HG03095 (cell line): ENCODE data around the gene ACTN1.

Source experiments
- ATAC-seq: cut with Tn5 transposase; IDR thresholded peaks from one replicate; pipeline ENCODE4 v1.9.1; 2021; ENCODE audit warnings: moderate library complexity; ENCODE audit not compliant: unreplicated experiment

ACTN1 gene

GRCh38 chr14:68891851-68892660, 87.0 kb downstream of the ACTN1 start:
- ATAC-seq = no peak

- no peak for ATAC-seq
Measured at GRCh38 chr14:68890173-68890931, 88.8 kb downstream of the ACTN1 start.

- no peak for ATAC-seq
Measured at GRCh38 chr14:68888883-68889282, 90.2 kb downstream of the ACTN1 start.

- ATAC-seq = no peak
Measured at GRCh38 chr14:68888025-68888850, 90.9 kb downstream of the ACTN1 start.

- no peak for ATAC-seq
Measured at GRCh38 chr14:68886109-68886434, 93.0 kb downstream of the ACTN1 start.

GRCh38 chr14:68885226-68886108, 93.6 kb downstream of the ACTN1 start:
- ATAC-seq = no peak

GRCh38 chr14:68884031-68885030, 94.8 kb downstream of the ACTN1 start:
- ATAC-seq = no peak

GRCh38 chr14:68882235-68882634, 96.9 kb downstream of the ACTN1 start:
- ATAC-seq = no peak

- no peak for ATAC-seq
Measured at GRCh38 chr14:68881396-68881795, 97.7 kb downstream of the ACTN1 start.

- no peak for ATAC-seq
Measured at GRCh38 chr14:68880581-68881105, 98.5 kb downstream of the ACTN1 start.

- no peak for ATAC-seq
Measured at GRCh38 chr14:68879841-68880575, 99.1 kb downstream of the ACTN1 start.

- no peak for ATAC-seq
Measured at GRCh38 chr14:68879321-68879781, 99.8 kb downstream of the ACTN1 start.

- ATAC-seq = no peak
Measured at GRCh38 chr14:68878908-68879307, 100.2 kb downstream of the ACTN1 start.

GRCh38 chr14:68877993-68878575, 101.0 kb downstream of the ACTN1 start:
- ATAC-seq = no peak

- ATAC-seq = no peak
Measured at GRCh38 chr14:68876976-68877375, 102.1 kb downstream of the ACTN1 start.

- no peak for ATAC-seq
Measured at GRCh38 chr14:68874746-68875155, 104.4 kb downstream of the ACTN1 start.

- no peak for ATAC-seq
Measured at GRCh38 chr14:68873376-68873775, 105.7 kb downstream of the ACTN1 start.

- ATAC-seq = no peak
Measured at GRCh38 chr14:68871392-68871791, 107.7 kb downstream of the ACTN1 start.
